ENCODE measurements around the gene MRPL52. TPM values are rescaled to one million over a fixed set of nuclear protein-coding genes. Genes with fewer than 3 reads are reported as not detected.
A peak's percentile ranks its signal among the peaks of the same experiment; 100 is the strongest.

Gene MRPL52
- total RNA-seq, 2 experiments from 2014 or later: 100 to 181 TPM

DNA sequence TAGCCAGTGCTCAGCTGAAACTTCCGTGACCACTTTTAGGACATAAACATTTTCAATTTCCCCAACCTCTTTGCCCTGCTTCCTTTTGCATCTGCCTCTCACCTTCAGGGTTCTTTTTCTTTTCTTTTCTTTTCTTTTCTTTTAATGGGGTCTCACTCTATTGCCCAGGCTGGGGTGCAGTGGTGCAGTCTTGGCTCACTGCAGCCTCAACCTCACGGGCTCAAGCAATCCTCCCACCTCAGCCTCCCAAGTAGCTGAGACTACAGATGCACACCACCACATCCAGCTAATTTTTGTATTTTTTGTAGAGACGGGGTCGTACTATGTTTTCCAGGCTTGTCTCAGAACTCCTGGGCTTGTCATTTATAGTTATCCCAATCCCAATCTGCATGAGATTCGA, 37.2 kb downstream of the MRPL52 start:
- no peak for DNase-seq (ENCODE audit: low spot score)
- H3K9me2 ChIP-seq (ENCODE audit: insufficient read depth, low read length): no peaks in the 10 kb centered on the region
- H3K4me2 ChIP-seq (ENCODE audit: low read length): no peak overlapping the region
- no peak overlapping the region for H3K27ac ChIP-seq (ENCODE audit: low read depth, low read length, poor library complexity, severe bottlenecking)
- H3K4me3 ChIP-seq (ENCODE audit: low read depth, low read length, poor library complexity, severe bottlenecking): no peak overlapping the region
- intact Hi-C loops (cut with micrococcal nuclease; ENCODE audit: unreplicated experiment): no loop called here
- ChIA-PET CTCF (ENCODE audit: unreplicated experiment) (no interaction called here), POLR2A (interaction anchor here (0.5 to 1.4 kb wide), 4 partner anchors 12 to 257 kb away, joined by 3 to 6 read pairs (median 3); no protein-coding TSS in a partner anchor)
- no peak for TF ChIP-seq EZH2phosphoT487 (IDR thresholded peaks at IDR 0.05; ENCODE audit: borderline replicate concordance, low read depth, low read length)
- TF ChIP-seq, protein P1, sequence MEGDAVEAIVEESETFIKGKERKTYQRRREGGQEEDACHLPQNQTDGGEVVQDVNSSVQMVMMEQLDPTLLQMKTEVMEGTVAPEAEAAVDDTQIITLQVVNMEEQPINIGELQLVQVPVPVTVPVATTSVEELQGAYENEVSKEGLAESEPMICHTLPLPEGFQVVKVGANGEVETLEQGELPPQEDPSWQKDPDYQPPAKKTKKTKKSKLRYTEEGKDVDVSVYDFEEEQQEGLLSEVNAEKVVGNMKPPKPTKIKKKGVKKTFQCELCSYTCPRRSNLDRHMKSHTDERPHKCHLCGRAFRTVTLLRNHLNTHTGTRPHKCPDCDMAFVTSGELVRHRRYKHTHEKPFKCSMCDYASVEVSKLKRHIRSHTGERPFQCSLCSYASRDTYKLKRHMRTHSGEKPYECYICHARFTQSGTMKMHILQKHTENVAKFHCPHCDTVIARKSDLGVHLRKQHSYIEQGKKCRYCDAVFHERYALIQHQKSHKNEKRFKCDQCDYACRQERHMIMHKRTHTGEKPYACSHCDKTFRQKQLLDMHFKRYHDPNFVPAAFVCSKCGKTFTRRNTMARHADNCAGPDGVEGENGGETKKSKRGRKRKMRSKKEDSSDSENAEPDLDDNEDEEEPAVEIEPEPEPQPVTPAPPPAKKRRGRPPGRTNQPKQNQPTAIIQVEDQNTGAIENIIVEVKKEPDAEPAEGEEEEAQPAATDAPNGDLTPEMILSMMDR (conservative IDR thresholded peaks at IDR 0.05; ENCODE audit: low read length): no peak
- H3K79me2 ChIP-seq (ENCODE audit: insufficient read depth, low read depth, low read length): no peaks in the 10 kb centered on the region
- no peaks in the 10 kb centered on the region for H4K20me1 ChIP-seq (ENCODE audit: insufficient read depth, low read length)
- no peaks in the 10 kb centered on the region for H3K36me3 ChIP-seq (ENCODE audit: insufficient read depth, low read length)
- H3K9me3 ChIP-seq (ENCODE audit: low read length): no peaks in the 10 kb centered on the region
- no TSS peak for BruUV-seq (replicated peaks)
- peaks cover 24% of the 10 kb centered on the region for H3K4me1 ChIP-seq (ENCODE audit: insufficient read depth, low read length, poor library complexity, severe bottlenecking)
- H2AFZ ChIP-seq (ENCODE audit: low read length): no peak overlapping the region

DNA sequence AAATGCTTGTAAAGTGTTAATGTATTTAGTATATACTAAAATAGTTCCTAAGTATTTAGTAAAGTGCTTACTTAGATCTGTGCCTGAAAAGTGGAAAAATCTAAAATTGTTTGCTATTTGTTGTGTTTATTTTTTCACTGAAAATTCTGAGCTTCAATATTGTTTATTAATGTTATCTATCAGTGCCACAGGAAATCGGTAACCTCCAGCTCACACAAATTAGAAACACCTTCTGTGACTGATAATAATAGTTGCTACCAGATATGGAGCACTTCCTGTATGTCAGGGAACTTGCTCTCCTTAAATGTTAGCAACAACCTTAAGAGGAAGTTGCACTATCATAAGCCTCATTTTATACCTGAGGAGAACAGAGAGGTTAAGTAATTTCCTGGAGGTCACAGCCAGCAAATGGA, 41.1 kb downstream of the MRPL52 start:
- CTCF ChIA-PET (ENCODE audit: unreplicated experiment): interaction anchor here (0.9 to 2.9 kb wide), 6 partner anchors 13 to 29 kb away, joined by 3 to 11 read pairs (median 5); no protein-coding TSS in a partner anchor

More for the DNA sequence above, 41.1 kb downstream of the MRPL52 start:
- BruUV-seq (replicated peaks): TSS peak; percentile 94
- H3K27ac ChIP-seq (ENCODE audit: low read depth, low read length, poor library complexity, severe bottlenecking): peak overlapping the region; percentile 93
- TF ChIP-seq, protein P1 (conservative IDR thresholded peaks at IDR 0.05; ENCODE audit: low read length): no peak
- no peak for TF ChIP-seq EZH2phosphoT487 (IDR thresholded peaks at IDR 0.05; ENCODE audit: borderline replicate concordance, low read depth, low read length)
- intact Hi-C loops (cut with micrococcal nuclease; ENCODE audit: unreplicated experiment): loop anchor here (1.0 to 5.0 kb wide), 5 partner anchors 16 to 479 kb away; partner anchors contain the start of gene RBM23
- POLR2A ChIA-PET: interaction anchor here (0.7 to 5.5 kb wide), 19 partner anchors 9 to 383 kb away, joined by 3 to 65 read pairs (median 4); partner anchors contain the start of genes HAUS4, OXA1L, RBM23 and REM2
- H3K4me1 ChIP-seq (ENCODE audit: insufficient read depth, low read length, poor library complexity, severe bottlenecking): peaks cover 32% of the 10 kb centered on the region
- no peaks in the 10 kb centered on the region for H3K9me2 ChIP-seq (ENCODE audit: insufficient read depth, low read length)
- DNase-seq (ENCODE audit: low spot score): no peak
- H2AFZ ChIP-seq (ENCODE audit: low read length): peak overlapping the region; percentile 12; the same call in 1 of the 2 replicates
- H3K36me3 ChIP-seq (ENCODE audit: insufficient read depth, low read length): peaks cover 28% of the 10 kb centered on the region
- no peaks in the 10 kb centered on the region for H4K20me1 ChIP-seq (ENCODE audit: insufficient read depth, low read length)
- peaks cover 19% of the 10 kb centered on the region for H3K79me2 ChIP-seq (ENCODE audit: insufficient read depth, low read depth, low read length)
- no peaks in the 10 kb centered on the region for H3K9me3 ChIP-seq (ENCODE audit: low read length)
- H3K4me3 ChIP-seq (ENCODE audit: low read depth, low read length, poor library complexity, severe bottlenecking): peak overlapping the region; percentile 86
- peak overlapping the region; percentile 96 for H3K4me2 ChIP-seq (ENCODE audit: low read length)
